GM23248 (cell line): ENCODE results near the gene HIBADH.

Experiments
- EZH2 ChIP-seq: fragments of 200-600 bp; sonication (generic); IDR thresholded peaks from 2 replicates; pipeline ENCODE4 v1.6.1; 2018; ENCODE audit warnings: antibody characterized with exemption, mild to moderate bottlenecking; ENCODE audit not compliant: insufficient read depth, poor library complexity, severe bottlenecking
- EZH2phosphoT487 ChIP-seq: fragments of 200-600 bp; sonication (generic); IDR thresholded peaks from 2 replicates; pipeline ENCODE4 v1.6.1; 2018; ENCODE audit warnings: antibody characterized with exemption, moderate library complexity, mild to moderate bottlenecking, low read depth; ENCODE audit not compliant: insufficient read depth

DNA sequence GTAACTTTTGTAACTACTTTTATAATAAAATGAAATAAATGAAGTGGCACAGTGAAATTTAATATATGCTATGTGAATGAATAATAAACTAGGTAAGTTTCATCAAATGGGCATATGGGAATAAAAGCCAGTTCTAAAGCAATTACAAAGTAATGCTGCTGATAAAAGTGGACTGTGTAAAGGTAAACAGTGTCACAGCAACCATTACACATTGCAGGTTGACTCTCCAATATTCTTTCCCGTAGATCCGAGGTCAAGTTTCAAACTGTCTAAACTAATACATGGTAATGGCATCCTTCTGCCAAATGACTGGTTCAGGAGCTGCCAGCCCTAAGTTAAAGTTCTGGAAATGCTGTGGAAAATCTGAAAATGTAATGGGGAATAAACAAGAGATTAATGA is 6.0 kb downstream of the HIBADH start:
- no peak for TF ChIP-seq EZH2phosphoT487
- TF ChIP-seq EZH2 = no peak
